ENCODE data around the gene TVP23B. TPM values are rescaled to one million over a fixed set of nuclear protein-coding genes. Genes with fewer than 3 reads are reported as not detected.
"Not testable (repeated sequence)": the region's sequence is repeated elsewhere in the genome, so short reads cannot be mapped to it uniquely, and the experiment has no call there.

The TVP23B gene
- total RNA-seq, 1 donor from 2014 or later, result 39.4 TPM

- H3K4me3 Mint-ChIP-seq (ENCODE audit: unreplicated experiment); H3K27ac Mint-ChIP-seq (ENCODE audit: unreplicated experiment); H3K9me3 Mint-ChIP-seq (ENCODE audit: unreplicated experiment); H3K4me1 Mint-ChIP-seq (ENCODE audit: unreplicated experiment); H3K27me3 Mint-ChIP-seq (ENCODE audit: unreplicated experiment); DNase-seq (ENCODE audit: extremely low spot score, unreplicated experiment); H3K36me3 Mint-ChIP-seq (ENCODE audit: unreplicated experiment): not testable (repeated sequence)
- peak; percentile 6 for TF ChIP-seq CTCF (IDR thresholded peaks at IDR 0.05)
These were observed 27.1 kb upstream of the TVP23B start for GRCh38 chr17:18753829-18754409.

- H3K4me3 Mint-ChIP-seq (ENCODE audit: unreplicated experiment); H3K4me1 Mint-ChIP-seq (ENCODE audit: unreplicated experiment); H3K27me3 Mint-ChIP-seq (ENCODE audit: unreplicated experiment); H3K9me3 Mint-ChIP-seq (ENCODE audit: unreplicated experiment); DNase-seq (ENCODE audit: extremely low spot score, unreplicated experiment); H3K36me3 Mint-ChIP-seq (ENCODE audit: unreplicated experiment); H3K27ac Mint-ChIP-seq (ENCODE audit: unreplicated experiment): not testable (repeated sequence)
These were observed 25.0 kb upstream of the TVP23B start for GRCh38 chr17:18755969-18756368.

DNA sequence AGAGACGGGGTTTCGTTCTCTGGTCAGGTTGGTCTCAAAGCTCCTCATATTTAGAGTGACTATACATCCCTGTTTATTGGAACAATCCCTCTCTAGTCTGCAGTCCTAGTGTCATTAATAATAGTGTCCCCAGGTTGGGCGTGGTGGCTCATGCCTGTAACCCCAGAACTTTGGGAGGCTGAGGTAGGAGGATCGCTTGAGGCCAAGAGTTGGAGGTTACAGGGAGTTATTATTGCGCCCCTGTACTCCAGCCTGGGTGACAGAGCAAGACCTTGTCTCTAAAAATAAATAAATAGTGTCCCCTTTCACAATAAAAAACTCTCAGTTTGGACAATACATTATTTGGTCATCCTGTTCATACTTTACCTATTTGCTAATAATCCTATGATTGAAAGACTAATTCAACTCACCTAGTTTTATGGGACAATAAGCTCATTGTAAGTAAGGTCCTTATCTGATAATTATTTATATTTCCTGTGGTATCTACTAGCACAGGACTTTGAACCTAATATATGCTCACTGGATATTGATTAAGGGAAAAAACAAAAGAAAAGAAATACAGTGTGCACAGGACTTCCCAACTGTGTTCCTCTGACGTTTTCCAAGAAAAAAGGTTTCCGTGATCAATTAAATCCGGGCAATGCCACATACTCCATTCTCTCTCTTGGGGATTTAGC is 23.5 kb upstream of the TVP23B start:
- H3K27ac Mint-ChIP-seq (ENCODE audit: unreplicated experiment); H3K27me3 Mint-ChIP-seq (ENCODE audit: unreplicated experiment): not testable (repeated sequence)

DNA sequence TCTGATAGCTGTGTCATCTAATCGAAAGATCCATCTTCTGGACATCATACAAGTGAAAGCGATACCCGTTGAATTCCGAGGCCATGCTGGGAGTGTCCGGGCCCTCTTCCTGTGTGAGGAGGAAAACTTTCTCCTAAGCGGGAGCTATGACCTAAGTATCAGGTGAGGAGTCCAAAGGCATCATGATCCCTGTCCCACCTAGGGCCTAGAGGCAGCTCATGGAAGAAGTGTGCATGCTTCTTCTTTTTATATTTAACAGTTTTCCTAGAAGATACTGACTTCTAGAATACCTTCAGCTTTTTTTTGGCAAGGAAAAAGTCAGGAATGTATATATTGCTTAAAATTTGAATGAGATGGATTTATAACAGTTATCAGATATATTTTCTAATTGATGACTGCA is 22.6 kb upstream of the TVP23B start:
- H3K27me3 Mint-ChIP-seq (ENCODE audit: unreplicated experiment); H3K4me1 Mint-ChIP-seq (ENCODE audit: unreplicated experiment); H3K27ac Mint-ChIP-seq (ENCODE audit: unreplicated experiment); H3K9me3 Mint-ChIP-seq (ENCODE audit: unreplicated experiment); H3K4me3 Mint-ChIP-seq (ENCODE audit: unreplicated experiment); DNase-seq (ENCODE audit: extremely low spot score, unreplicated experiment); H3K36me3 Mint-ChIP-seq (ENCODE audit: unreplicated experiment): not testable (repeated sequence)

More for the DNA sequence above, 23.5 kb upstream of the TVP23B start:
- H3K4me1 Mint-ChIP-seq (ENCODE audit: unreplicated experiment); DNase-seq (ENCODE audit: extremely low spot score, unreplicated experiment); H3K36me3 Mint-ChIP-seq (ENCODE audit: unreplicated experiment); H3K9me3 Mint-ChIP-seq (ENCODE audit: unreplicated experiment); H3K4me3 Mint-ChIP-seq (ENCODE audit: unreplicated experiment): not testable (repeated sequence)

GRCh38 chr17:18760221-18760620 is 20.8 kb upstream of the TVP23B start:
- not testable (repeated sequence) for H3K4me1 Mint-ChIP-seq (ENCODE audit: unreplicated experiment); H3K4me3 Mint-ChIP-seq (ENCODE audit: unreplicated experiment); H3K36me3 Mint-ChIP-seq (ENCODE audit: unreplicated experiment); H3K27me3 Mint-ChIP-seq (ENCODE audit: unreplicated experiment); H3K9me3 Mint-ChIP-seq (ENCODE audit: unreplicated experiment); DNase-seq (ENCODE audit: extremely low spot score, unreplicated experiment); H3K27ac Mint-ChIP-seq (ENCODE audit: unreplicated experiment)

- H3K27ac Mint-ChIP-seq (ENCODE audit: unreplicated experiment); DNase-seq (ENCODE audit: extremely low spot score, unreplicated experiment); H3K4me1 Mint-ChIP-seq (ENCODE audit: unreplicated experiment); H3K4me3 Mint-ChIP-seq (ENCODE audit: unreplicated experiment); H3K9me3 Mint-ChIP-seq (ENCODE audit: unreplicated experiment); H3K36me3 Mint-ChIP-seq (ENCODE audit: unreplicated experiment): not testable (repeated sequence)
- H3K27me3 Mint-ChIP-seq (ENCODE audit: unreplicated experiment), result peaks cover 18% of the 10 kb centered on the region
These were observed 10.4 kb upstream of the TVP23B start for GRCh38 chr17:18770572-18770971.

DNA sequence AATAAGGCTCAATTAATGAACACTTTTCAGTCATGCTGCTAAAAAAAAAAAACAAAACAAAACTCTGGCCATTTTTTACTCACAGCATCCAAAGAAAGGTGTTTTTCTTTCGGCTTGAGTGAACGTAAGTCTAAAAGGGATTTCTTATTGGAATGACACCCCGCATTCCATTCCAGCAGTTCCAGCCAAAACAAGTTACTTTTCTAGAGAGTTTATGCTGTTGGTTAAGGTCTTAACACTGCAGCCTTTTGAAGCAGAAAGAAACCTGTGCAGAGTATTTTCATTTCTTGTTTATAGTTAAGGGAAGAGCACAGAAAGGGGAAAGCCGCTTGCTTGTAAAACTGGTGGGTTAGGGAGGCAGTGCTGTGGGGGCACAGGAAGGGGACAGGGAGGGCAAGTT is 9.9 kb upstream of the TVP23B start:
- not testable (repeated sequence) for H3K9me3 Mint-ChIP-seq (ENCODE audit: unreplicated experiment); DNase-seq (ENCODE audit: extremely low spot score, unreplicated experiment); H3K27ac Mint-ChIP-seq (ENCODE audit: unreplicated experiment); H3K36me3 Mint-ChIP-seq (ENCODE audit: unreplicated experiment); H3K4me3 Mint-ChIP-seq (ENCODE audit: unreplicated experiment); H3K4me1 Mint-ChIP-seq (ENCODE audit: unreplicated experiment)
- peaks cover 18% of the 10 kb centered on the region for H3K27me3 Mint-ChIP-seq (ENCODE audit: unreplicated experiment)

DNA sequence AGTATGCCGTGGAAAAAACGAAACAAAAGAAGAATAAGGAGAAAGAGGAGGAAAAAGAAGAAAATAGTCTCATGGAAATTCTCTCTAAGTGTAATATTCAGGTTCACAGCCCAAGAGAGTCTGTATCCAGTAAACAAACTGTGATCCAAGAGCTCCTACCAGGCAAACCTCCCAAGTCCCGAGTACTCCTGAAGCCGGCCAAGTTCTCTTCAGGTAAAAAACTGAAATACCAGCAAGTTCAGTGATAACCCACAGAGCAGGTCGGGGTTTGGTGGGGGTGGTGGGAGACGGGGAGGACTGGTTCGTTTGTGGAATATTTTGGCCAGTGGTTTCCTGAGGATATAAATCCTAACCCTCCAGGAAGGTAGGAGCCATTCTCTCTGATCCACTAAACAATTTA is 8.5 kb upstream of the TVP23B start:
- no peak overlapping the region for H3K27ac Mint-ChIP-seq (ENCODE audit: unreplicated experiment)
- no peak overlapping the region for H3K4me3 Mint-ChIP-seq (ENCODE audit: unreplicated experiment)
- peaks cover 1% of the 10 kb centered on the region for H3K4me1 Mint-ChIP-seq (ENCODE audit: unreplicated experiment)
- no peaks in the 10 kb centered on the region for H3K36me3 Mint-ChIP-seq (ENCODE audit: unreplicated experiment)
- no peak for DNase-seq (ENCODE audit: extremely low spot score, unreplicated experiment)
- peaks cover 18% of the 10 kb centered on the region for H3K27me3 Mint-ChIP-seq (ENCODE audit: unreplicated experiment)
- H3K9me3 Mint-ChIP-seq (ENCODE audit: unreplicated experiment), result no peaks in the 10 kb centered on the region
- no peak for TF ChIP-seq CTCF (IDR thresholded peaks at IDR 0.05)

DNA sequence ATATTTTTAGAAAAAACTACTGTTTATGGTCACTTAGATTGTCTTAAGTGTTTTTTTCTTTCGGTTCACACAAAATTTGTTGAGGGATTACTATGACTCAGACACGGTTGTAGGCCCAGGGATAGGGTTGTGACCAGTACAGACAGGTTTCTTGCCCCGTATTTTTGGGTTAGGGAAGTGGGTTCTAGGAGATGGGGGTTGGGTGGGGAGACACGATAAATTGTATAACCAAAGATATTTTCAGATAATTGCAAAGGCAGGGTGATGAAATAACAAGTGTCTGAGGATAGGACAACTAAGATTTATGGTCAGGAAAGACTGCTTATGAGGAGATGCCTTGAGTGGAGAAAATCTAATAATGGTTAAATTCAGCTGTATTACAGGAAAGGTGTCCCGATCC is 822 bp downstream of the TVP23B start:
- H3K4me1 Mint-ChIP-seq (ENCODE audit: unreplicated experiment); DNase-seq (ENCODE audit: extremely low spot score, unreplicated experiment); H3K36me3 Mint-ChIP-seq (ENCODE audit: unreplicated experiment); H3K27me3 Mint-ChIP-seq (ENCODE audit: unreplicated experiment); H3K9me3 Mint-ChIP-seq (ENCODE audit: unreplicated experiment): not testable (repeated sequence)
- Mint-ChIP-seq H3K4me3 (ENCODE audit: unreplicated experiment) (peak overlapping the region; percentile 72), H3K27ac (ENCODE audit: unreplicated experiment) (peak overlapping the region; percentile 75)

DNA sequence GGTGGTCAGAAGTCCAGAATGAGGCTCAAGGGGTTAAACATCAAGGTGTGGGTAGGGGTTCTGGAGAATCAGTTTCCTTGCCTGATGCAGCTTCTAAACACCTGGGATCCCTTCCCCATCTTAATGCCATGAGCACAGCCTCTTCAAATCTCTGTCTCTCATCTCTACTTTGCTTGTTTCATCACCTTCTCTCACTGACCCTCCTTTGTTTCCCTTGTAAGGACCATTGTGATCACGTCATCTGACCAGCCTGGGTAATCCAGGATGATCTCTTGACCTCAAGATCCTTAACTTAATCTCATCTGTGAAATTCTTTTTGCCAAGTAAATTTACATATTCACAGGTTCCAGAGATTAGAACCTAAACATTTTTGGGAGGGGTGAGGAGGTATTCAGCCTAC is 5.0 kb downstream of the TVP23B start:
- DNase-seq (ENCODE audit: extremely low spot score, unreplicated experiment); H3K4me3 Mint-ChIP-seq (ENCODE audit: unreplicated experiment); H3K27me3 Mint-ChIP-seq (ENCODE audit: unreplicated experiment); H3K27ac Mint-ChIP-seq (ENCODE audit: unreplicated experiment); H3K9me3 Mint-ChIP-seq (ENCODE audit: unreplicated experiment); H3K36me3 Mint-ChIP-seq (ENCODE audit: unreplicated experiment): not testable (repeated sequence)
- peaks cover 16% of the 10 kb centered on the region for H3K4me1 Mint-ChIP-seq (ENCODE audit: unreplicated experiment)

Data from osteocyte (in vitro differentiated cells).